Measurements from ENCODE around the gene ZNF846.

The ZNF846 gene

DNA sequence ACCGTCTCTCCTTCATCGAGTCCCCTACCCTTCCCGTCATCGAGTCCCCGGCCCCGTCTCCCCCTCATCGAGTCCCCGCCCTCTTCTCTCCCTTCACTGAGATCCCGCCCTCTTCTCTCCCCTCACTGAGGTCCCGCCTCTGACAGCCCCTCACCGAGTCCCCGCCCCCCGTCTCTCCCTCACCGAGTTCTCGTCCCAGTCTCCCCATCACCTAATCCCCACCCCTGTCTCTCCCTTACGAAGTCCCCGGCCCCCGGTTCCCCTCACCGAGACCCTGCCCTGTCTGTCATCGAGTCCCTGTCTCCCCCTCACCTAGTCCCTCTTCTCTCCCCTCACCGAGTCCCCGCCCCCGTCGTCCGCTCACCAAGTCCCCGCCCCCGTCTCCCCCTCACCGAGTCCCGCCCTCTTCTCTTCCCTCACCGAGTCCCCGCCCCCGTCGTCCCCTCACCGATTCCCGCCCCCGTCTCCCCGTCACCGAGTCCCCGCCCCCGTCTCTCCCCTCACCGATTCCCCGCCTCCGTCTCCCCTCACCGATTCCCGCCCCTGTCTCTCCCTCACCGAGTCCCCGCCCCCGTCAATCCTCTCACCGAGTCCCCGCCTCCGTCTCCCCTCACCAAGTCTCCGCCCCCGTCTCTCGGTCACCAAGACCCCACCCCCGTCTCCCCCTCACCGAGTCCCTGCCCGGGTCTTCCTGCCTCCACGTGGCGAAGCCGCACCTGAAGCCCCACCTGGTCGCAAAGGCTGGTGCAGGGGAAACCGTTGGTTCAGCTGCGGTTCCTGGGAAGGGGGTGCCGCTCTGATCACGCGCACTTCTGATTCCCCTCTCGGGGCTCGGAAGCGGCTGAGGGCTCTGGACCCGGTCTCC is 23.9 kb upstream of the ZNF846 start (continued):
- TF ChIP-seq ZBTB1 (tag by site-specific recombination; IDR thresholded peaks at IDR 0.05), result no peak
- TF ChIP-seq ZNF266 (tag by site-specific recombination; IDR thresholded peaks at IDR 0.05; ENCODE audit: low read depth), result no peak
- TF ChIP-seq, protein P1, sequence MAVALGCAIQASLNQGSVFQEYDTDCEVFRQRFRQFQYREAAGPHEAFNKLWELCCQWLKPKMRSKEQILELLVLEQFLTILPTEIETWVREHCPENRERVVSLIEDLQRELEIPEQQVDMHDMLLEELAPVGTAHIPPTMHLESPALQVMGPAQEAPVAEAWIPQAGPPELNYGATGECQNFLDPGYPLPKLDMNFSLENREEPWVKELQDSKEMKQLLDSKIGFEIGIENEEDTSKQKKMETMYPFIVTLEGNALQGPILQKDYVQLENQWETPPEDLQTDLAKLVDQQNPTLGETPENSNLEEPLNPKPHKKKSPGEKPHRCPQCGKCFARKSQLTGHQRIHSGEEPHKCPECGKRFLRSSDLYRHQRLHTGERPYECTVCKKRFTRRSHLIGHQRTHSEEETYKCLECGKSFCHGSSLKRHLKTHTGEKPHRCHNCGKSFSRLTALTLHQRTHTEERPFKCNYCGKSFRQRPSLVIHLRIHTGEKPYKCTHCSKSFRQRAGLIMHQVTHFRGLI (tag by site-specific recombination; IDR thresholded peaks at IDR 0.05), result no peak
- TF ChIP-seq KLF1 (tag by site-specific recombination; IDR thresholded peaks at IDR 0.05), result peak; percentile 44; the same call in 1 of the 2 replicates
- no peak for TF ChIP-seq ZSCAN30 (tag by site-specific recombination; IDR thresholded peaks at IDR 0.05)
- TF ChIP-seq, protein P2, sequence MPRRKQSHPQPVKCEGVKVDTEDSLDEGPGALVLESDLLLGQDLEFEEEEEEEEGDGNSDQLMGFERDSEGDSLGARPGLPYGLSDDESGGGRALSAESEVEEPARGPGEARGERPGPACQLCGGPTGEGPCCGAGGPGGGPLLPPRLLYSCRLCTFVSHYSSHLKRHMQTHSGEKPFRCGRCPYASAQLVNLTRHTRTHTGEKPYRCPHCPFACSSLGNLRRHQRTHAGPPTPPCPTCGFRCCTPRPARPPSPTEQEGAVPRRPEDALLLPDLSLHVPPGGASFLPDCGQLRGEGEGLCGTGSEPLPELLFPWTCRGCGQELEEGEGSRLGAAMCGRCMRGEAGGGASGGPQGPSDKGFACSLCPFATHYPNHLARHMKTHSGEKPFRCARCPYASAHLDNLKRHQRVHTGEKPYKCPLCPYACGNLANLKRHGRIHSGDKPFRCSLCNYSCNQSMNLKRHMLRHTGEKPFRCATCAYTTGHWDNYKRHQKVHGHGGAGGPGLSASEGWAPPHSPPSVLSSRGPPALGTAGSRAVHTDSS (tag by site-specific recombination; IDR thresholded peaks at IDR 0.05), result no peak
- TF ChIP-seq, protein P3, sequence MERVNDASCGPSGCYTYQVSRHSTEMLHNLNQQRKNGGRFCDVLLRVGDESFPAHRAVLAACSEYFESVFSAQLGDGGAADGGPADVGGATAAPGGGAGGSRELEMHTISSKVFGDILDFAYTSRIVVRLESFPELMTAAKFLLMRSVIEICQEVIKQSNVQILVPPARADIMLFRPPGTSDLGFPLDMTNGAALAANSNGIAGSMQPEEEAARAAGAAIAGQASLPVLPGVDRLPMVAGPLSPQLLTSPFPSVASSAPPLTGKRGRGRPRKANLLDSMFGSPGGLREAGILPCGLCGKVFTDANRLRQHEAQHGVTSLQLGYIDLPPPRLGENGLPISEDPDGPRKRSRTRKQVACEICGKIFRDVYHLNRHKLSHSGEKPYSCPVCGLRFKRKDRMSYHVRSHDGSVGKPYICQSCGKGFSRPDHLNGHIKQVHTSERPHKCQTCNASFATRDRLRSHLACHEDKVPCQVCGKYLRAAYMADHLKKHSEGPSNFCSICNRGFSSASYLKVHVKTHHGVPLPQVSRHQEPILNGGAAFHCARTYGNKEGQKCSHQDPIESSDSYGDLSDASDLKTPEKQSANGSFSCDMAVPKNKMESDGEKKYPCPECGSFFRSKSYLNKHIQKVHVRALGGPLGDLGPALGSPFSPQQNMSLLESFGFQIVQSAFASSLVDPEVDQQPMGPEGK (tag by site-specific recombination; IDR thresholded peaks at IDR 0.05), result peak; percentile 48
- TF ChIP-seq ZNF394 (tag by site-specific recombination; IDR thresholded peaks at IDR 0.05; ENCODE audit: borderline replicate concordance), result no peak
- TF ChIP-seq SP2 (tag by site-specific recombination; IDR thresholded peaks at IDR 0.05), result peak; percentile 56
- TF ChIP-seq, protein P4, sequence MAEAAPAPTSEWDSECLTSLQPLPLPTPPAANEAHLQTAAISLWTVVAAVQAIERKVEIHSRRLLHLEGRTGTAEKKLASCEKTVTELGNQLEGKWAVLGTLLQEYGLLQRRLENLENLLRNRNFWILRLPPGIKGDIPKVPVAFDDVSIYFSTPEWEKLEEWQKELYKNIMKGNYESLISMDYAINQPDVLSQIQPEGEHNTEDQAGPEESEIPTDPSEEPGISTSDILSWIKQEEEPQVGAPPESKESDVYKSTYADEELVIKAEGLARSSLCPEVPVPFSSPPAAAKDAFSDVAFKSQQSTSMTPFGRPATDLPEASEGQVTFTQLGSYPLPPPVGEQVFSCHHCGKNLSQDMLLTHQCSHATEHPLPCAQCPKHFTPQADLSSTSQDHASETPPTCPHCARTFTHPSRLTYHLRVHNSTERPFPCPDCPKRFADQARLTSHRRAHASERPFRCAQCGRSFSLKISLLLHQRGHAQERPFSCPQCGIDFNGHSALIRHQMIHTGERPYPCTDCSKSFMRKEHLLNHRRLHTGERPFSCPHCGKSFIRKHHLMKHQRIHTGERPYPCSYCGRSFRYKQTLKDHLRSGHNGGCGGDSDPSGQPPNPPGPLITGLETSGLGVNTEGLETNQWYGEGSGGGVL (tag by site-specific recombination; IDR thresholded peaks at IDR 0.05), result 0 out of 2 replicates have a peak, but pooled peaks have one; percentile 9
- TF ChIP-seq ZNF629 (tag by site-specific recombination; IDR thresholded peaks at IDR 0.05), result no peak
- no peak for TF ChIP-seq ZNF473 (tag by site-specific recombination; IDR thresholded peaks at IDR 0.05)
- no peak for TF ChIP-seq ZNF521 (tag by site-specific recombination; IDR thresholded peaks at IDR 0.05)
- peak; percentile 61; the same call in 1 of the 2 replicates for TF ChIP-seq ZNF10 (tag by site-specific recombination; IDR thresholded peaks at IDR 0.05)
- no peak for TF ChIP-seq HOXD13 (CRISPR knock-in tag; IDR thresholded peaks at IDR 0.05; ENCODE audit: borderline replicate concordance)
- no peak for TF ChIP-seq ZFP41 (tag by site-specific recombination; IDR thresholded peaks at IDR 0.05; ENCODE audit: borderline replicate concordance)
- TF ChIP-seq ZNF600 (tag by site-specific recombination; IDR thresholded peaks at IDR 0.05), result no peak
- peak; percentile 66 for TF ChIP-seq SP3 (tag by site-specific recombination; IDR thresholded peaks at IDR 0.05)
- no peak for TF ChIP-seq ZNF132 (tag by site-specific recombination; IDR thresholded peaks at IDR 0.05; ENCODE audit: borderline replicate concordance)
- no peak for TF ChIP-seq SP7 (tag by site-specific recombination; IDR thresholded peaks at IDR 0.05)
- TF ChIP-seq, protein P5, sequence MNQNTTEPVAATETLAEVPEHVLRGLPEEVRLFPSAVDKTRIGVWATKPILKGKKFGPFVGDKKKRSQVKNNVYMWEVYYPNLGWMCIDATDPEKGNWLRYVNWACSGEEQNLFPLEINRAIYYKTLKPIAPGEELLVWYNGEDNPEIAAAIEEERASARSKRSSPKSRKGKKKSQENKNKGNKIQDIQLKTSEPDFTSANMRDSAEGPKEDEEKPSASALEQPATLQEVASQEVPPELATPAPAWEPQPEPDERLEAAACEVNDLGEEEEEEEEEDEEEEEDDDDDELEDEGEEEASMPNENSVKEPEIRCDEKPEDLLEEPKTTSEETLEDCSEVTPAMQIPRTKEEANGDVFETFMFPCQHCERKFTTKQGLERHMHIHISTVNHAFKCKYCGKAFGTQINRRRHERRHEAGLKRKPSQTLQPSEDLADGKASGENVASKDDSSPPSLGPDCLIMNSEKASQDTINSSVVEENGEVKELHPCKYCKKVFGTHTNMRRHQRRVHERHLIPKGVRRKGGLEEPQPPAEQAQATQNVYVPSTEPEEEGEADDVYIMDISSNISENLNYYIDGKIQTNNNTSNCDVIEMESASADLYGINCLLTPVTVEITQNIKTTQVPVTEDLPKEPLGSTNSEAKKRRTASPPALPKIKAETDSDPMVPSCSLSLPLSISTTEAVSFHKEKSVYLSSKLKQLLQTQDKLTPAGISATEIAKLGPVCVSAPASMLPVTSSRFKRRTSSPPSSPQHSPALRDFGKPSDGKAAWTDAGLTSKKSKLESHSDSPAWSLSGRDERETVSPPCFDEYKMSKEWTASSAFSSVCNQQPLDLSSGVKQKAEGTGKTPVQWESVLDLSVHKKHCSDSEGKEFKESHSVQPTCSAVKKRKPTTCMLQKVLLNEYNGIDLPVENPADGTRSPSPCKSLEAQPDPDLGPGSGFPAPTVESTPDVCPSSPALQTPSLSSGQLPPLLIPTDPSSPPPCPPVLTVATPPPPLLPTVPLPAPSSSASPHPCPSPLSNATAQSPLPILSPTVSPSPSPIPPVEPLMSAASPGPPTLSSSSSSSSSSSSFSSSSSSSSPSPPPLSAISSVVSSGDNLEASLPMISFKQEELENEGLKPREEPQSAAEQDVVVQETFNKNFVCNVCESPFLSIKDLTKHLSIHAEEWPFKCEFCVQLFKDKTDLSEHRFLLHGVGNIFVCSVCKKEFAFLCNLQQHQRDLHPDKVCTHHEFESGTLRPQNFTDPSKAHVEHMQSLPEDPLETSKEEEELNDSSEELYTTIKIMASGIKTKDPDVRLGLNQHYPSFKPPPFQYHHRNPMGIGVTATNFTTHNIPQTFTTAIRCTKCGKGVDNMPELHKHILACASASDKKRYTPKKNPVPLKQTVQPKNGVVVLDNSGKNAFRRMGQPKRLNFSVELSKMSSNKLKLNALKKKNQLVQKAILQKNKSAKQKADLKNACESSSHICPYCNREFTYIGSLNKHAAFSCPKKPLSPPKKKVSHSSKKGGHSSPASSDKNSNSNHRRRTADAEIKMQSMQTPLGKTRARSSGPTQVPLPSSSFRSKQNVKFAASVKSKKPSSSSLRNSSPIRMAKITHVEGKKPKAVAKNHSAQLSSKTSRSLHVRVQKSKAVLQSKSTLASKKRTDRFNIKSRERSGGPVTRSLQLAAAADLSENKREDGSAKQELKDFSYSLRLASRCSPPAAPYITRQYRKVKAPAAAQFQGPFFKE (tag by site-specific recombination; IDR thresholded peaks at IDR 0.05; ENCODE audit: borderline replicate concordance), result no peak
- TF ChIP-seq ZNF366 (tag by site-specific recombination; conservative IDR thresholded peaks at IDR 0.05), result no peak
- TF ChIP-seq, protein P6, sequence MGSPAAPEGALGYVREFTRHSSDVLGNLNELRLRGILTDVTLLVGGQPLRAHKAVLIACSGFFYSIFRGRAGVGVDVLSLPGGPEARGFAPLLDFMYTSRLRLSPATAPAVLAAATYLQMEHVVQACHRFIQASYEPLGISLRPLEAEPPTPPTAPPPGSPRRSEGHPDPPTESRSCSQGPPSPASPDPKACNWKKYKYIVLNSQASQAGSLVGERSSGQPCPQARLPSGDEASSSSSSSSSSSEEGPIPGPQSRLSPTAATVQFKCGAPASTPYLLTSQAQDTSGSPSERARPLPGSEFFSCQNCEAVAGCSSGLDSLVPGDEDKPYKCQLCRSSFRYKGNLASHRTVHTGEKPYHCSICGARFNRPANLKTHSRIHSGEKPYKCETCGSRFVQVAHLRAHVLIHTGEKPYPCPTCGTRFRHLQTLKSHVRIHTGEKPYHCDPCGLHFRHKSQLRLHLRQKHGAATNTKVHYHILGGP (tag by site-specific recombination; IDR thresholded peaks at IDR 0.05), result no peak
- no peak for TF ChIP-seq ZNF350 (tag by site-specific recombination; IDR thresholded peaks at IDR 0.05)
- no peak for TF ChIP-seq ZFP37 (tag by site-specific recombination; IDR thresholded peaks at IDR 0.05)
